H1 (cell line): Measurements from ENCODE around the gene A3GALT2. TPM values are rescaled to one million over a fixed set of nuclear protein-coding genes. Genes with fewer than 3 reads are reported as not detected.

ENCODE experiments used
- CTCF ChIA-PET: fragments of 300-600 bp; sonication (Branson Sonifier 250); formaldehyde crosslinking; loops from one replicate; lab custom pipeline; 2021; ENCODE audit not compliant: partially characterized antibody; lab: Charles Lee
- POLR2A ChIA-PET: fragments of 300-600 bp; sonication (Branson Sonifier 250); formaldehyde crosslinking; loops from one replicate; lab custom pipeline; 2021; ENCODE audit warnings: inconsistent platforms; ENCODE audit not compliant: partially characterized antibody; lab: Charles Lee
- DNase-seq, 2 experiments: peaks; one replicate each; pipeline versions ENCODE4 v3.0.0 to v3.0.0-alpha.2; 2010 to 2022; ENCODE audit warnings: low spot score in 2 of 2, low read depth in 1 of 2, mixed read lengths in 1 of 2
- FAIRE-seq: peaks from 2 replicates; lab custom pipeline; 2011; peaks lifted over from hg19 to GRCh38; lab: Jason Lieb, UNC
- H2AFZ ChIP-seq: 2 replicates; pipeline ENCODE4 v1.8.1; 2012; ENCODE audit warnings: low read length, inconsistent platforms
- H2AK5ac ChIP-seq: 2 replicates; pipeline ENCODE4 v1.6.1; 2013; ENCODE audit warnings: low read depth, low read length
- H2BK120ac ChIP-seq: replicated peaks from 2 replicates; pipeline ENCODE3; 2013; ENCODE audit warnings: low read depth, low read length, inconsistent platforms
- H2BK12ac ChIP-seq: 2 replicates; pipeline ENCODE4 v1.6.1; 2013; ENCODE audit warnings: low read depth, low read length
- H2BK15ac ChIP-seq: 2 replicates; pipeline ENCODE4 v1.6.1; 2013; ENCODE audit warnings: low read length
- H2BK20ac ChIP-seq: 2 replicates; pipeline ENCODE4 v1.6.1; 2013; ENCODE audit warnings: low read length
- H2BK5ac ChIP-seq: 2 replicates; pipeline ENCODE4 v1.6.1; 2013; ENCODE audit warnings: low read depth, low read length
- H3K14ac ChIP-seq: 2 replicates; pipeline ENCODE4 v1.6.1; 2013; ENCODE audit warnings: inconsistent platforms; ENCODE audit not compliant: insufficient read length
- H3K18ac ChIP-seq: 2 replicates; pipeline ENCODE4 v1.6.1; 2013; ENCODE audit warnings: low read length; ENCODE audit errors: extremely low read depth
- H3K23ac ChIP-seq: 2 replicates; pipeline ENCODE4 v1.6.1; 2013; ENCODE audit warnings: inconsistent platforms; ENCODE audit not compliant: insufficient read length
- H3K23me2 ChIP-seq: 2 replicates; pipeline ENCODE4 v1.6.1; 2013; ENCODE audit warnings: low read depth, low read length
- H3K27ac ChIP-seq: 2 replicates; pipeline ENCODE4 v1.6.1; 2011; ENCODE audit warnings: low read depth, low read length, inconsistent platforms
- H3K27me3 ChIP-seq, 4 experiments: replicated peaks in 1 of 4; 1 replicate in 1 of 4; 2 replicates in 3 of 4; pipeline versions ENCODE4 v1.6.1 to v1.8.1; 2011 to 2013; ENCODE audit warnings: low read length in 3 of 4, mild to moderate bottlenecking in 3 of 4, inconsistent platforms in 2 of 4, mixed read lengths in 2 of 4, moderate library complexity in 1 of 4; ENCODE audit not compliant: control insufficient read depth in 3 of 4, insufficient read depth in 3 of 4; ENCODE audit errors: extremely low read depth in 1 of 4
- H3K36me3 ChIP-seq, 4 experiments: 2 replicates each; pipeline versions ENCODE4 v1.6.1 to v1.8.1; 2011 to 2013; ENCODE audit warnings: mild to moderate bottlenecking in 4 of 4, low read length in 3 of 4, moderate library complexity in 2 of 4, control low read depth in 1 of 4, inconsistent platforms in 1 of 4; ENCODE audit not compliant: insufficient read depth in 4 of 4, control insufficient read depth in 2 of 4
- H3K4ac ChIP-seq: replicated peaks from 2 replicates; pipeline ENCODE3; 2013; ENCODE audit warnings: low read length, low read depth, mixed read lengths, inconsistent platforms; ENCODE audit not compliant: insufficient read length
- H3K4me1 ChIP-seq, 4 experiments: replicated peaks in 1 of 4; 1 replicate in 1 of 4; 2 replicates in 3 of 4; pipeline versions ENCODE4 v1.6.1 to v1.8.1; 2011 to 2013; ENCODE audit warnings: low read length in 3 of 4, inconsistent platforms in 2 of 4, mixed read lengths in 1 of 4; ENCODE audit not compliant: insufficient read depth in 4 of 4, control insufficient read depth in 3 of 4
- H3K4me2 ChIP-seq, 2 experiments: 2 replicates each; pipeline versions ENCODE4 v1.6.1 to v1.8.1; 2011 to 2013; ENCODE audit warnings: low read depth in 2 of 2, low read length in 2 of 2, control low read depth in 1 of 2, inconsistent platforms in 1 of 2, mild to moderate bottlenecking in 1 of 2; ENCODE audit not compliant: insufficient read depth in 1 of 2
- H3K4me3 ChIP-seq, 4 experiments: fragments of 200-600, 300-600 bp in 1 of 4; sonication (generic), shearing (Covaris generic), sonication (Bioruptor Twin) in 1 of 4; 2 replicates each; pipeline versions ENCODE4 v1.5.1 to v1.8.1; 2011 to 2016; ENCODE audit warnings: low read length in 4 of 4, low read depth in 3 of 4, control low read depth in 2 of 4, inconsistent platforms in 2 of 4, mild to moderate bottlenecking in 2 of 4, mixed read lengths in 1 of 4, moderate library complexity in 1 of 4; ENCODE audit not compliant: insufficient read depth in 2 of 4; ENCODE audit errors: extremely low read depth in 1 of 4
- H3K56ac ChIP-seq: replicated peaks from 2 replicates; pipeline ENCODE3; 2013; ENCODE audit warnings: low read depth, mild to moderate bottlenecking, mixed read lengths, low read length, inconsistent platforms; ENCODE audit not compliant: insufficient read length
- H3K79me1 ChIP-seq: 2 replicates; pipeline ENCODE4 v1.6.1; 2013; ENCODE audit warnings: low read depth, low read length, control low read depth
- H3K79me2 ChIP-seq, 2 experiments: 2 replicates each; pipeline versions ENCODE4 v1.6.1 to v1.8.1; 2012 to 2013; ENCODE audit warnings: low read length in 2 of 2, mild to moderate bottlenecking in 2 of 2, inconsistent platforms in 1 of 2; ENCODE audit not compliant: insufficient read depth in 2 of 2, control insufficient read depth in 1 of 2
- H3K9ac ChIP-seq, 4 experiments: replicated peaks in 1 of 4; 1 replicate in 1 of 4; 2 replicates in 3 of 4; pipeline versions ENCODE4 v1.6.1 to v1.8.1; 2011 to 2013; ENCODE audit warnings: low read depth in 3 of 4, low read length in 3 of 4, control low read depth in 2 of 4, mild to moderate bottlenecking in 2 of 4, moderate library complexity in 2 of 4, inconsistent platforms in 1 of 4; ENCODE audit errors: extremely low read depth in 1 of 4
- H3K9me3 ChIP-seq, 2 experiments: 2 replicates each; pipeline versions ENCODE4 v1.6.1 to v1.8.1; 2012 to 2013; ENCODE audit warnings: mild to moderate bottlenecking in 2 of 2, moderate library complexity in 2 of 2, control low read depth in 1 of 2, inconsistent platforms in 1 of 2, low read depth in 1 of 2, low read length in 1 of 2, mixed read lengths in 1 of 2; ENCODE audit not compliant: insufficient read depth in 2 of 2
- H4K20me1 ChIP-seq, 2 experiments: replicated peaks in 1 of 2; 2 replicates each; pipeline versions ENCODE3 to v1.8.1; 2011 to 2013; ENCODE audit warnings: inconsistent platforms in 2 of 2, low read length in 2 of 2, mild to moderate bottlenecking in 1 of 2; ENCODE audit not compliant: insufficient read depth in 2 of 2, control insufficient read depth in 1 of 2
- H4K5ac ChIP-seq: 2 replicates; pipeline ENCODE4 v1.6.1; 2013; ENCODE audit warnings: low read length, low read depth, mixed read lengths, inconsistent platforms; ENCODE audit not compliant: insufficient read length
- H4K8ac ChIP-seq: 2 replicates; pipeline ENCODE4 v1.8.0; 2013; ENCODE audit warnings: mild to moderate bottlenecking, moderate library complexity, low read length, inconsistent platforms; ENCODE audit not compliant: insufficient read depth; ENCODE audit errors: extremely low read depth
- H4K91ac ChIP-seq: replicated peaks from 2 replicates; pipeline ENCODE3; 2013; ENCODE audit warnings: low read length, mixed read lengths, inconsistent platforms; ENCODE audit not compliant: insufficient read length
- BACH1 ChIP-seq: IDR thresholded peaks from 2 replicates; pipeline ENCODE4 v1.6.1; 2012; ENCODE audit warnings: low read length, improper control_type of control experiment
- EGR1 ChIP-seq: IDR thresholded peaks from 2 replicates; pipeline ENCODE4 v1.6.1; 2011; ENCODE audit warnings: low read depth, low read length, borderline replicate concordance
- HDAC6 ChIP-seq: IDR thresholded peaks from one replicate; pipeline ENCODE4 v1.7.1; 2012; ENCODE audit warnings: low read depth, mild to moderate bottlenecking, inconsistent platforms, low read length, moderate library complexity
- RAD21 ChIP-seq, 2 experiments: IDR thresholded peaks in 1 of 2; conservative IDR thresholded peaks in 1 of 2; 2 replicates each; pipeline ENCODE4 v1.6.1; 2011; ENCODE audit warnings: low read depth in 2 of 2, low read length in 2 of 2, improper control_type of control experiment in 1 of 2, inconsistent platforms in 1 of 2, mild to moderate bottlenecking in 1 of 2, moderate library complexity in 1 of 2
- SIX5 ChIP-seq: IDR thresholded peaks from 2 replicates; pipeline ENCODE4 v1.6.1; 2011; ENCODE audit warnings: mild to moderate bottlenecking, low read depth, low read length
- WGBS, 2 experiments: shearing (Covaris generic) in 1 of 2; methylation state at CpG; one replicate each; pipeline versions ENCODE4 v1.1.6 to v1.1.7; 2013 to 2015; ENCODE audit warnings: low lambda C conversion rate in 2 of 2, mixed read lengths in 2 of 2, inconsistent platforms in 1 of 2, low coverage in 1 of 2, missing lambda C conversion rate in 1 of 2; ENCODE audit not compliant: insufficient replicate concordance in 2 of 2, insufficient coverage in 1 of 2, insufficient read length in 1 of 2; ENCODE audit errors: extremely low coverage in 1 of 2, missing lambda C conversion rate in 1 of 2; 5-methylcytosine and 5-hydroxymethylcytosine counted together
- polyA plus RNA-seq, 7 experiments: library from polyadenylated mRNA; depleted of rRNA in 3 of 7; stranded (reverse) in 5 of 7; unstranded in 2 of 7; fragments of >200 nt in 5 of 7; fragments of 200-250 nt in 2 of 7; gene quantifications; 1 replicate in 5 of 7; 2 replicates in 1 of 7; 4 replicates in 1 of 7; pipeline versions ENCODE4 v1.2.1 to v1.2.3, GENCODE V29; 2011 to 2013; ENCODE audit warnings: missing spikeins in 2 of 7, mixed read lengths in 2 of 7
- total RNA-seq: library from RNA; stranded (reverse); fragmentation: NEBNext Ultra II Directional; extraction: Animal tissue kit (Norgen Biotek cat#: 25700); gene quantifications from 2 replicates; pipeline ENCODE4 v1.2.1, GENCODE V29; 2021
- TF ChIP-seq, protein P1 (sequence below): IDR thresholded peaks from 2 replicates; pipeline ENCODE4 v1.6.1; 2012; ENCODE audit warnings: inconsistent platforms

The A3GALT2 gene
- total and polyA plus RNA-seq, 2 of the 8 experiments (the other 6 are each of a cell fraction or from before 2014, with no cell fraction given), result not detected

DNA sequence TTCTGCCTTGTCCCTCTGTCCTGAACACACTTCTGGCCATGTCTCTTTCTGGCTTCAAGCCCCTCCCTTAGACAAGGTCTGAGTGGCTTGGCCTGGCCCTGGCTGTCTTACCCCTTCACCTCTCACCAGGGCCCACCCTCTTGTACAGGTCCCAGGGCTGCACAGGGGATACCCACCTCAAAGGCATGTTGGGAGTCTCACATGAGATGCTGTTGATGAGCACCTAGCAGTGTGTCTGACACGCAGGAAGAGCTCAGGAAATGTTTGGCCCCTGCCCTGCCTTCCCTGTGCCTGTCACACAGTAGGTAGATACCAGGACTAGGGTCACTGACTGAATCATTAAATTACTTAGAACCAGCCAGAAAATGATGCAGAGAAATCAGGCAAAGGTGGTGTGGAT, 48.0 kb downstream of the A3GALT2 start:
- 100% methylated on average over 1 of the region's 1 CpG; no CpG with 5 or more reads in 1 of the 2 experiments for WGBS, 2 experiments
- DNase-seq (no peak), FAIRE-seq (no peak)
- TF ChIP-seq, protein P1, sequence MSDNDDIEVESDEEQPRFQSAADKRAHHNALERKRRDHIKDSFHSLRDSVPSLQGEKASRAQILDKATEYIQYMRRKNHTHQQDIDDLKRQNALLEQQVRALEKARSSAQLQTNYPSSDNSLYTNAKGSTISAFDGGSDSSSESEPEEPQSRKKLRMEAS, result no peak
- TF ChIP-seq SIX5 (no peak), EGR1 (no peak), RAD21 (IDR thresholded peaks at IDR 0.05 in 1 of 2, conservative IDR thresholded peaks at IDR 0.05 in 1 of 2; ENCODE audit: low read depth in 2 of 2, low read length in 2 of 2) (no peak), HDAC6 (no peak), BACH1 (no peak)
- CTCF ChIA-PET, result interaction anchor here (0.9 to 5.8 kb wide), 4 partner anchors 9 to 183 kb away, joined by 4 to 49 read pairs (median 5); no protein-coding TSS in a partner anchor
- Histone ChIP-seq H2BK20ac (no peak overlapping the region), H4K20me1 (peaks cover 2 to 26% of the 10 kb centered on the region in 2 experiments), H3K4me1 (peaks cover 0 to 13% (median 3%) of the 10 kb centered on the region in 4 experiments; a peak in 5 of 7 replicates), H2AK5ac (no peak overlapping the region), H2BK12ac (no peak overlapping the region), H2BK15ac (no peak overlapping the region), H3K23ac (no peak overlapping the region), H3K14ac (no peak overlapping the region), H3K79me1 (peaks cover 12% of the 10 kb centered on the region), H3K4me3 (no peak overlapping the region), H3K9me3 (no peaks in the 10 kb centered on the region), H3K18ac (no peak overlapping the region), H2BK120ac (no peak overlapping the region), H3K27ac (no peak overlapping the region), H3K4me2 (no peak overlapping the region), H2BK5ac (no peak overlapping the region), H3K56ac (no peak overlapping the region), H4K91ac (no peak overlapping the region), H3K79me2 (0 out of 4 replicates have a peak, but pooled peaks cover 0 to 8% of the 10 kb centered on the region in 2 experiments), H3K9ac (no peak overlapping the region), H2AFZ (no peak overlapping the region), H3K23me2 (no peaks in the 10 kb centered on the region), H3K27me3 (no peaks in the 10 kb centered on the region), H4K8ac (no peak overlapping the region), H4K5ac (no peak overlapping the region), H3K36me3 (peaks cover 0 to 5% (median 2%) of the 10 kb centered on the region in 4 experiments; a peak in 2 of 8 replicates), H3K4ac (no peak overlapping the region)
- POLR2A ChIA-PET, result interaction anchor here (1.8 to 2.4 kb wide), 2 partner anchors 9 to 18 kb away, joined by 5 to 6 read pairs; no protein-coding TSS in a partner anchor
